NCI-H345 treated with DMSO at 0.1 percent for 48 hours (cell line): Measurements from ENCODE around the gene MYL6.
"Not testable (repeated sequence)": the region's sequence is repeated elsewhere in the genome, so short reads cannot be mapped to it uniquely, and the experiment has no call there.

Source experiments
- DNase-seq: peaks from one replicate; lab custom pipeline; 2025; ENCODE audit not compliant: unreplicated experiment; lab: John Stamatoyannopoulos, UW

MYL6 gene

GRCh38 chr12:56189099-56189917 is 31.1 kb downstream of the MYL6 start, which contains the start of gene SMARCC2:
Gene SMARCC2, minus strand, starts transcription at chr12:56189483. Its CDS starts 22 bp downstream, at chr12:56189461.
- peak; percentile 69 for DNase-seq

- peak; percentile 61 for DNase-seq
These were observed 31.9 kb downstream of the MYL6 start for GRCh38 chr12:56189918-56190694.

- DNase-seq, result no peak
These were observed 32.6 kb downstream of the MYL6 start for GRCh38 chr12:56190695-56191155.

- no peak for DNase-seq
These were observed 34.4 kb downstream of the MYL6 start for GRCh38 chr12:56192582-56192981.

- peak; percentile 62 for DNase-seq
These were observed 34.9 kb downstream of the MYL6 start for GRCh38 chr12:56193025-56193578.

- DNase-seq, result not testable (repeated sequence)
These were observed 38.8 kb downstream of the MYL6 start for GRCh38 chr12:56196818-56197550.

- DNase-seq, result no peak
These were observed 39.9 kb downstream of the MYL6 start for GRCh38 chr12:56197921-56198635.

- DNase-seq, result no peak
These were observed 40.7 kb downstream of the MYL6 start for GRCh38 chr12:56198836-56199235.

- DNase-seq, result no peak
These were observed 44.2 kb downstream of the MYL6 start for GRCh38 chr12:56202366-56202765.

GRCh38 chr12:56202838-56203237 is 44.7 kb downstream of the MYL6 start:
- DNase-seq, result no peak

- no peak for DNase-seq
These were observed 46.1 kb downstream of the MYL6 start for GRCh38 chr12:56204275-56204674.

- no peak for DNase-seq
These were observed 47.3 kb downstream of the MYL6 start for GRCh38 chr12:56205445-56205844.

- no peak for DNase-seq
These were observed 48.5 kb downstream of the MYL6 start for GRCh38 chr12:56206452-56207166.

- no peak for DNase-seq
These were observed 49.8 kb downstream of the MYL6 start for GRCh38 chr12:56208006-56208405.
